ACC112 (cell line): ENCODE measurements around the gene ROBO1.

Experiments
- H2AFZ ChIP-seq: fragments of 200-600 bp; sonication (generic); one replicate; pipeline ENCODE4 v1.6.0; 2017; ENCODE audit warnings: antibody characterized with exemption, low read length; ENCODE audit not compliant: unreplicated experiment
- H3K27ac ChIP-seq: fragments of 200-600 bp; sonication (generic); 2 replicates; pipeline ENCODE4 v1.5.1; 2014; ENCODE audit warnings: low read depth, mild to moderate bottlenecking, antibody characterized with exemption, low read length, moderate library complexity
- H3K27me3 ChIP-seq: fragments of 200-600 bp; sonication (generic); 2 replicates; pipeline ENCODE4 v1.6.1; 2014; ENCODE audit warnings: mild to moderate bottlenecking, antibody characterized with exemption, low read length, moderate library complexity, mixed read lengths; ENCODE audit not compliant: insufficient read depth
- H3K36me3 ChIP-seq: fragments of 200-600 bp; sonication (generic); 2 replicates; pipeline ENCODE4 v1.6.1; 2016; ENCODE audit warnings: mild to moderate bottlenecking, antibody characterized with exemption, low read length, moderate library complexity, mixed read lengths; ENCODE audit not compliant: insufficient read depth
- H3K4me1 ChIP-seq: fragments of 200-600 bp; sonication (generic); one replicate; pipeline ENCODE4 v1.6.1; 2016; ENCODE audit warnings: low read length, mixed read lengths; ENCODE audit not compliant: insufficient read depth, unreplicated experiment, control insufficient read depth
- H3K4me3 ChIP-seq: fragments of 200-600 bp; sonication (generic); 2 replicates; pipeline ENCODE4 v1.5.1; 2014; ENCODE audit warnings: mild to moderate bottlenecking, low read depth, low read length
- H3K79me2 ChIP-seq: fragments of 200-600 bp; sonication (generic); one replicate; pipeline ENCODE4 v1.6.0; 2016; ENCODE audit warnings: low read length; ENCODE audit not compliant: control insufficient read depth, unreplicated experiment, insufficient read depth

The ROBO1 gene

DNA sequence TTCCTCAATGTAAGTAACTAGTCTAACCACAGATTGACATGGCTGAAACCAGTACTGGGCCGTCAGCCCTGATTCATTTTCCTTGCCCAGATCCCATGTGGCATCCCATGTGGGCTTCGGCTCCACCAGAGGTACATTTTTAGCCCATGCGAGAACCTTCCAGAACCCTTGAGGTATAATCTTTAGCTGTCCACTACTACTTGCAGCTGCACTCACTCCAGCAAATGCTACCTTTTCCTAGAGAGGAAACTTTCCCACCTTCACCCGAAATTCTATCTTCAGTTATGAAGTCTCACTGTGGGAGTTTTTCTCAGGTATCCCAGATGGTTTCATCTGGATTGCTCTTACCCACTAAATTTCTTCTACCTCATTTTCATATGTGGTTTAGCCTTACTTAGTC is 907.2 kb downstream of the ROBO1 start:
- Histone ChIP-seq H2AFZ (no peak overlapping the region), H3K4me1 (peaks cover 19% of the 10 kb centered on the region), H3K27ac (no peak overlapping the region), H3K36me3 (no peaks in the 10 kb centered on the region), H3K4me3 (no peak overlapping the region), H3K79me2 (peaks cover 3% of the 10 kb centered on the region), H3K27me3 (no peaks in the 10 kb centered on the region)

DNA sequence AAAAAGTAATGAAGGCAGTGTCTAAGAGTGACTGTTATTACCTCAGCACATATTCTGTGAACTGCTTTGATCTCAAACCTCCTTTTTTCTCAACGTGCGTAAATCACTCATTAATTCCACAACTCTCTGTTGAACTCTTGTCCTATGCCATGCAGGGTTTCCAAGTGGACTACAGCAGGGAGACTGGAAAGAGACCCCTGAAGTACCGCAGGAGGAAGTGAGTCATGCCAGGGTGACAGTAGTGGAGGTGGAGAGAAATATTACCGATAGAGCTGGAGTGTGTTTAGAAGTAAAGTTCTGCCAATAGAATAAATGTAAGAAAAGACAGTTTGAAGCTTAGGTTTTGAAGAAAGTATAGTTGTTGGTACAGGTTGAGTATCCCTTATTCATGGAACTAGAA is 908.9 kb downstream of the ROBO1 start:
- Histone ChIP-seq H2AFZ (no peak overlapping the region), H3K36me3 (no peaks in the 10 kb centered on the region), H3K79me2 (peaks cover 8% of the 10 kb centered on the region), H3K4me3 (no peak overlapping the region), H3K4me1 (peaks cover 22% of the 10 kb centered on the region), H3K27me3 (no peaks in the 10 kb centered on the region), H3K27ac (no peak overlapping the region)

DNA sequence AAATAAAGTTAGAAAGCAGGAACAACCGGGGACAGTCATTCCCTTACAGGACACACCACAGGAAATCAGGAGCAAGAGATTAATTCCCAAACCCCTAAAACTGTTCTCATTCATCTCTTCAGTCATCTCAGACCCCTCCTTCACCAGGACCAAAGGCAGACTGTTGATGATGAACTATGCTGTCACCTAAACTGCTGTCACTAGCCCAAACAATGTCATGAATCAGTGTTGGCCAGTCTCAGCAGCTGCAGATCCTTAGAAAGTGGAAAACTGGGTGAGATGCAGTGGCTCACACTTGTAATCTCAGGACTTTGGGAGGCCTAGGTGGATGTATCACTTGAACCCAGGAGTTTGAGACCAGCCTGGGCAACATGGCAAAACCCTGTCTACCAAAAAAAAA is 909.6 kb downstream of the ROBO1 start:
- H3K4me3 ChIP-seq: no peak overlapping the region
- H2AFZ ChIP-seq: no peak overlapping the region
- H3K27ac ChIP-seq: no peak overlapping the region; the same call in 1 of the 2 replicates
- peaks cover 22% of the 10 kb centered on the region for H3K4me1 ChIP-seq
- H3K36me3 ChIP-seq: no peaks in the 10 kb centered on the region
- H3K27me3 ChIP-seq: no peaks in the 10 kb centered on the region
- peaks cover 8% of the 10 kb centered on the region for H3K79me2 ChIP-seq

DNA sequence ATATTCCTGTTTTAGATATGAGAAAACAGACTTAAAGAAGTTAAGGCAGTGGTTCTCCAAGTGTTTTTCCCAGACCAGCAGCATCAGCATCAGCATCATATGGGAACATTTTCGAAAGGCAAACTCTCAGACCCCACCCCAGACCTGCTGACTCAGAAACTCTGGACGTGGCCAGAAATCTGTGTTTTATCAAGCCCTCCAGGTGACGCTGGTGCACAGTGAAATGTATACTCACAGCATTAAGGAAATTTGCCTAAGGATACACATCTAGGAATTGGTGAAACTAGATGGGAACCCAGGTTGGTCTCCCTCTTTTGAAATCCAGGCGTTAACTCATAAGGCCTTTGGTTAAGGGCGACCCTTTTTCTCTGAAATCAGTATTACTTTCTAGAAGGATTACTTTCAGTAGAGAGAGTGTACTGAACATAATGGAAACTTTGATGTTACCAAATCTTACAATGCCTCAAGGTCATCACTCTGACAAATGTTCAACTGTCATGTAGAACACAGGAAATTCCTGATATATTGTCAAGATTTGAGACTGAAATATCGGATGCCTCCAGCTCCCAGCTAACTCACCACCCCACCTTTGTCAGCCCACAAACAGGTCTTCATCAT is 910.2 kb downstream of the ROBO1 start:
- H3K27ac ChIP-seq: no peak overlapping the region; the same call in 1 of the 2 replicates
- no peak overlapping the region for H3K4me3 ChIP-seq
- no peak overlapping the region for H2AFZ ChIP-seq

DNA sequence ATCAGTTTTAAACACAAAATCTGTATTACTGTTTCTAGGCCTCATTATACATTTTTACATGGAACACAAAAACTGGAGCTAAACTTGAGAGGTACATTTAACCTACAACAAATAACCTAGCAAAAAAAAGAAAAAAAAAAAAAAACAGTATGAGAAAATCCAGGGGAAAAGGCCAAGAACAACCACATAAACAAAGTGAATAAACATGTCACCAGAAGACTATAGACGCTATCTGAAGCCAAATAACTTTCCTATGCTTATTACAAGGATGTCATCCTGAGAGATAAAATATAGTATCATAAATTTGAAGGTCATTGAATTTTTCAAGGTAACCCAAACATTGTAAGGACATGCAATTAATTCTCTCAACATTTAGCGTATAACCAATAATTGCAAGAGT is 911.6 kb downstream of the ROBO1 start:
- Histone ChIP-seq H3K4me3 (peak overlapping the region; percentile 73), H2AFZ (peak overlapping the region; percentile 72), H3K36me3 (no peaks in the 10 kb centered on the region), H3K4me1 (peaks cover 22% of the 10 kb centered on the region), H3K79me2 (peaks cover 8% of the 10 kb centered on the region), H3K27ac (peak overlapping the region; percentile 43), H3K27me3 (no peaks in the 10 kb centered on the region)

More for the DNA sequence above, 910.2 kb downstream of the ROBO1 start:
- Histone ChIP-seq H3K4me1 (peaks cover 22% of the 10 kb centered on the region), H3K36me3 (no peaks in the 10 kb centered on the region), H3K79me2 (peaks cover 8% of the 10 kb centered on the region), H3K27me3 (no peaks in the 10 kb centered on the region)

DNA sequence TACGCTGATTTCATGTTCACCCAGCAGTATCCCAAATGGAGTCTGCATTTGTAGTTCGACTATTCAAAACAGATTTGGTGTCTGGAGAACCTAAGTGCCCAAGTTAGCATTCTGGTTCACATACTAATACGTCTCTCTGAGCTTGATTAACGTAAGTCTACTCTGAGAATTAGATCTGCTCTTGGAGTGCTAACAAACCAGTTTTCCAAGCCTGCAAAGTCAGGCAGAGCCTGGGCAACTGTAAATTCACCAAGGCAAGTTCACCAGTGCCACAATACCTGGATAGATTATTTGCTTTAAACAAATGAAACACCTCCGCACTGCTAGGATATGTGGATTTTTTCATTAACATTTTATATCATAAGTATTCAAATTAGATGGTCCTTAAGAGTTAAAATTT is 912.6 kb downstream of the ROBO1 start:
- Histone ChIP-seq H3K27ac (no peak overlapping the region), H3K4me3 (peak overlapping the region; percentile 73), H3K4me1 (peaks cover 22% of the 10 kb centered on the region), H3K79me2 (peaks cover 8% of the 10 kb centered on the region), H3K36me3 (no peaks in the 10 kb centered on the region), H3K27me3 (no peaks in the 10 kb centered on the region), H2AFZ (peak overlapping the region; percentile 72)

DNA sequence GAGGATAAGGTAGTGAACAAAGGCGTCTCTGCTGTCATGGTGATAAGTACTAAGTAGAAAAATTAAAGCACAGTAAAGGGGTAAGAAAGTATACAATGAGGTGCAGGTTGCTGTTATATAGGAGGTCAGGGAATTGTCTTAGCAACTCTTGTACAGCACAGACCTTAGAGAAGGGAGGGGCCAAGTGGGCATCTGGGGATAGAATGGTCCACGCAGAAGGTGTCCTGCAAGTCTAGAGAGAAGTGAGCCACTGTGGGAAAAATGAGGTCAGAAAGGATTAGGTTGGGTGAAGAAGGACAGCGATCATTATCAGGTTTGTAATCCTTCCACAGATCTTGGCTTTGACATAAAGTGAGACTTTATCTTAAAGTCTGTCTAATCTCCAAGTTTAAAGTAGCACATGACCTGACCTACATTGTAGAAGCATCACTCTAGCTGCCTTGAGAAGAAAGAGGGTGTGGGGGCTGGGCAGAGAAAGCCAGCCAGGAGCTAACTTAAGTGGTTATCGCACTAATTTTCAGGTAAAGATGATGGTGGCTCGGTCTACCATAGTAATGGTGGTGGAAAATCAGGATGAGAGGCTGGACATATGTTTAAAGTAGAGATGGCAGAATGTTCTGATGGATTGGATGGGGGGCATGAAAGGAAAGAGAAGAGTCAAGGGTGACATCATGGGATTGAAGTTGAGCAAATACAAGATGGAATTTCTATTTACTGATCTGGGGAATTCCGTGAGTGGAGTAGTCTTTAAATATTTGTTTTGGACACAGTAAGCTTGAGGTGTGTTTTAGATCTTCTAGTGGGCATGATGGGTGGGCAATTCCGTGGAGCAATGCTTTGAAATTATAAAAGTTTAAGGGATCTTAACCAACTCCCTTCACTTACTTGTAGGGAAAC is 919.2 kb downstream of the ROBO1 start:
- H3K27ac ChIP-seq: no peak overlapping the region
- no peak overlapping the region for H2AFZ ChIP-seq
- no peaks in the 10 kb centered on the region for H3K36me3 ChIP-seq
- no peaks in the 10 kb centered on the region for H3K27me3 ChIP-seq
- H3K79me2 ChIP-seq: no peaks in the 10 kb centered on the region
- H3K4me1 ChIP-seq: peaks cover 8% of the 10 kb centered on the region
- no peak overlapping the region for H3K4me3 ChIP-seq

DNA sequence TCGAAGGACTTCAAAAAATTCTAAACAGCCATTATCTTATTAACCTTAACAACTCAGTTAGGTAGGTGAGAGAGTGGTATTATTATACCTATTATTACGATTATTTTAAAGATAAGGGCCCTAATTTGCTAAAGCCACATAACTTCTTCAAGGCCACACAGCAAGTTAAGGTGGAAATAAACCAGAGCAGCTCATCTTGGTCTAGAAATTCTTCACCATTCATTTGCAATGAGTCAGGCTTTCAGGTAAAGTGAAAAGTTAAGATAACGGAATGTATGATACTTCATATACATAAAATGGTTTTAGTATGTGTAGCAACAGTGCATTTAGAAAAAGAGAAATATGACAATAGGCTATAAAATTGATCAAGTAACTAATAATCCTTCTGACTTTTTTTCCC is 920.2 kb downstream of the ROBO1 start:
- no peaks in the 10 kb centered on the region for H3K27me3 ChIP-seq

DNA sequence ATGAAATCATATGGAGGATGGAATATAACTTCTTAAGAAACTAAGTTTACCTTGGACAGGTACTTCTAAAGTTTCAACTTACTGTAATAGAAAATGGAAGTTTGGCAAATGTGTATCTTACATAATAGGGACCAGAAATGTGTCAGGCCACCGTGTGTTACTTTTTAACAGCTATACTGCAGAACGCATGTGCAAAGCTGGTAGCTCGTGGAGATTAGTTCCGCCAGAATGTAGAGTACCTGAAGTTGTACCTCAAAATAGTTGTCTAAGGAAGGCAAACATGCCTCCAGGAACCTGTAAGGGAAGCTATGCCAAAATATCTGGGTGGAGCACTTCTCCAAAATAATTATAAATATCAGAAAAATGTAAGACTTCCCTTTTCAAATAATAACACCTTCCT is 920.6 kb downstream of the ROBO1 start:
- Histone ChIP-seq H3K4me1 (peaks cover 8% of the 10 kb centered on the region), H3K27me3 (no peaks in the 10 kb centered on the region), H2AFZ (no peak overlapping the region), H3K4me3 (no peak overlapping the region), H3K27ac (no peak overlapping the region), H3K79me2 (no peaks in the 10 kb centered on the region), H3K36me3 (no peaks in the 10 kb centered on the region)

More for the DNA sequence above, 920.2 kb downstream of the ROBO1 start:
- Histone ChIP-seq H3K79me2 (no peaks in the 10 kb centered on the region), H3K4me1 (peaks cover 8% of the 10 kb centered on the region), H2AFZ (no peak overlapping the region), H3K36me3 (no peaks in the 10 kb centered on the region), H3K4me3 (no peak overlapping the region), H3K27ac (no peak overlapping the region)

DNA sequence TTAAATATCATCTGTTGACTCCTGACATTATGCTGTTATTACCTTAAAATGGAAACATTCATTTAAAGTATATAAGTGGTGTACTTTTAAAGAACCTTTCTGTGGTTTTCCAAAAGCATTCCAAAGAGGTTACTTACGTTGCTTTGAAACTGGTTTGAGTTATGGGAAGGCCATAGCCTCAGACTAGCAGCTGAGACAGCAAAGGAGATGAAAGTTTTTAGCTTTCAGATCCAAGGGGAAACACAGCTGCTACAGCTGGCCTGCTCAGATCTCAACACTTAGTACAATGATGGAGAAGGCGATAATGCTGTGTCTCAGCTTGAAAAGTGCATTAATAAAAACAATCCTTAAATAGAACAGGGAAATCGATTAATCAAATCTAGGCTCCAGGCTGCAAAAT is 921.1 kb downstream of the ROBO1 start:
- Histone ChIP-seq H2AFZ (no peak overlapping the region), H3K79me2 (no peaks in the 10 kb centered on the region), H3K4me1 (peaks cover 8% of the 10 kb centered on the region), H3K4me3 (no peak overlapping the region), H3K27ac (no peak overlapping the region), H3K36me3 (no peaks in the 10 kb centered on the region), H3K27me3 (no peaks in the 10 kb centered on the region)

DNA sequence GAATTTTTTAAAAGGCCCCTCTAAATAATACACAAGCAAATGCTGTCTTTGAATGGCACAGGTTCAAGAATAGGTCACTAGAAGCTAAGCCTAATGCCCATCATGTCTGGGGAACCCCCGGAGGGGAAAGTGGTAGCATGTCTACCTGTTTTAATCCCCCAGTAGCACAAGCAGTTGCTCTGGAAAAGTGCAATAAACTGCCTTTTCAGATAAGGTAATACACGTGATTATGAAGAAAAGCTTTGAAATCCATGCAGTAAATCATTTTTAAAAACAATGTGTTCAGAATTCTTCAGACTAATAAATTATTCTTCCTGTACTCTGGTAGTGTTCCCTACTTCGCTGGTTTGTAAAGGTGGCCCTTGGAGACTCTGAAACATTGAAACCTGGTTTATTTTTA is 922.2 kb downstream of the ROBO1 start:
- Histone ChIP-seq H3K4me3 (no peak overlapping the region), H3K27ac (no peak overlapping the region), H3K36me3 (no peaks in the 10 kb centered on the region), H3K27me3 (no peaks in the 10 kb centered on the region), H2AFZ (no peak overlapping the region), H3K79me2 (no peaks in the 10 kb centered on the region), H3K4me1 (peaks cover 8% of the 10 kb centered on the region)
